Keratinocyte (primary cell): ENCODE data around the gene CCNT1. TPM values are rescaled to one million over a fixed set of nuclear protein-coding genes. Genes with fewer than 3 reads are reported as not detected.

Experiments
- DNase-seq: peaks from one replicate; pipeline ENCODE4 v3.0.0-alpha.2; 2011; ENCODE audit warnings: low read depth, missing footprints, low spot score
- FAIRE-seq: peaks from 2 replicates; lab custom pipeline; 2011; peaks lifted over from hg19 to GRCh38; lab: Jason Lieb, UNC
- H2AFZ ChIP-seq: 2 replicates; pipeline ENCODE4 v1.6.0; 2012; ENCODE audit warnings: low read length, control low read depth, inconsistent platforms; ENCODE audit not compliant: control insufficient read depth
- H3K27ac ChIP-seq: 2 replicates; pipeline ENCODE4 v1.5.1; 2011; ENCODE audit warnings: low read length; ENCODE audit not compliant: control insufficient read depth, insufficient read depth
- H3K27me3 ChIP-seq: 3 replicates; pipeline ENCODE4 v1.6.0; 2011; ENCODE audit warnings: low read length; ENCODE audit not compliant: control insufficient read depth, insufficient read depth; ENCODE audit errors: extremely low read depth
- H3K36me3 ChIP-seq, 2 experiments: 2 replicates in 1 of 2; 3 replicates in 1 of 2; pipeline ENCODE4 v1.5.1; 2011; ENCODE audit warnings: low read length in 2 of 2, mild to moderate bottlenecking in 1 of 2; ENCODE audit not compliant: control insufficient read depth in 2 of 2, insufficient read depth in 2 of 2; ENCODE audit errors: extremely low read depth in 1 of 2
- H3K4me1 ChIP-seq: 3 replicates; pipeline ENCODE4 v1.5.1; 2011; ENCODE audit warnings: low read length; ENCODE audit not compliant: control insufficient read depth, insufficient read depth; ENCODE audit errors: extremely low read depth
- H3K4me2 ChIP-seq: 3 replicates; pipeline ENCODE4 v1.6.0; 2011; ENCODE audit warnings: low read depth, low read length; ENCODE audit not compliant: control insufficient read depth, insufficient read depth; ENCODE audit errors: extremely low read depth
- H3K4me3 ChIP-seq, 3 experiments: fragments of 200-600 bp in 1 of 3; sonication (generic) in 1 of 3; 2 replicates in 2 of 3; 3 replicates in 1 of 3; pipeline ENCODE4 v1.5.1; 2011 to 2016; ENCODE audit warnings: low read length in 3 of 3, mild to moderate bottlenecking in 3 of 3, control low read depth in 2 of 3, inconsistent platforms in 1 of 3, low read depth in 1 of 3, mixed read lengths in 1 of 3, mixed run types in 1 of 3, moderate library complexity in 1 of 3; ENCODE audit not compliant: control insufficient read depth in 2 of 3, insufficient read depth in 2 of 3; ENCODE audit errors: extremely low read depth in 1 of 3
- H3K79me2 ChIP-seq: 2 replicates; pipeline ENCODE4 v1.6.0; 2012; ENCODE audit warnings: low read length; ENCODE audit not compliant: control insufficient read depth, insufficient read depth
- H3K9ac ChIP-seq: 3 replicates; pipeline ENCODE4 v1.6.0; 2011; ENCODE audit warnings: low read length; ENCODE audit not compliant: control insufficient read depth, insufficient read depth; ENCODE audit errors: extremely low read depth
- H3K9me1 ChIP-seq: 3 replicates; pipeline ENCODE4 v1.6.0; 2011; ENCODE audit warnings: low read length; ENCODE audit not compliant: control insufficient read depth, insufficient read depth; ENCODE audit errors: extremely low read depth
- H3K9me3 ChIP-seq: 2 replicates; pipeline ENCODE4 v1.5.1; 2012; ENCODE audit warnings: low read depth, low read length; ENCODE audit not compliant: control insufficient read depth
- H4K20me1 ChIP-seq: 3 replicates; pipeline ENCODE4 v1.6.0; 2011; ENCODE audit warnings: low read length; ENCODE audit not compliant: control insufficient read depth, insufficient read depth; ENCODE audit errors: extremely low read depth
- CTCF ChIP-seq, 3 experiments: IDR thresholded peaks in 1 of 3; conservative IDR thresholded peaks in 1 of 3; optimal IDR thresholded peaks in 1 of 3; 2 replicates in 2 of 3; 3 replicates in 1 of 3; pipeline versions ENCODE3 to v1.5.1; 2011; ENCODE audit warnings: low read length in 3 of 3, mild to moderate bottlenecking in 3 of 3, moderate library complexity in 2 of 3, control low read depth in 1 of 3, inconsistent platforms in 1 of 3; ENCODE audit not compliant: insufficient read depth in 2 of 3; ENCODE audit errors: extremely low read depth in 1 of 3
- EZH2 ChIP-seq: IDR thresholded peaks from one replicate; pipeline ENCODE4 v1.6.1; 2012; ENCODE audit warnings: inconsistent platforms, mild to moderate bottlenecking, low read length, moderate library complexity
- dilution Hi-C: fragments of 300-500 bp; cut with MboI; formaldehyde crosslinking; loops from one replicate; pipeline ENCODE4 v1.7.0; 2020; ENCODE audit warnings: low sequenced_read_pairs; ENCODE audit not compliant: extremely low pct_ligation_motif_present
- polyA plus RNA-seq, 5 experiments: library from polyadenylated mRNA; depleted of rRNA in 3 of 5; stranded (reverse) in 3 of 5; stranded (forward) in 1 of 5; unstranded in 1 of 5; fragments of >200 nt; gene quantifications; 1 replicate in 1 of 5; 2 replicates in 3 of 5; 3 replicates in 1 of 5; pipeline versions ENCODE4 v1.2.1 to v1.2.3, GENCODE V29; 2011 to 2012; ENCODE audit warnings: missing spikeins in 2 of 5, low read depth in 1 of 5, low replicate concordance in 1 of 5

Gene CCNT1
- polyA plus RNA-seq, 1 donor (not counting 4 experiments of a cell fraction or from before 2014, with no cell fraction given) = 23.4 TPM

- DNase-seq (no peak), FAIRE-seq (no peak)
- no peaks in the 10 kb centered on the region for H3K9me3 ChIP-seq
- dilution Hi-C loops = no loop called here
- no peaks in the 10 kb centered on the region for H3K27me3 ChIP-seq
- peaks cover 42% of the 10 kb centered on the region for H3K79me2 ChIP-seq
- H3K9me1 ChIP-seq = no peaks in the 10 kb centered on the region
- TF ChIP-seq EZH2 (no peak), CTCF (optimal IDR thresholded peaks at IDR 0.05 in 1 of 3, IDR thresholded peaks at IDR 0.05 in 1 of 3, conservative IDR thresholded peaks at IDR 0.05 in 1 of 3; ENCODE audit: extremely low read depth in 1 of 3, insufficient read depth in 2 of 3, low read length in 3 of 3) (no peak)
- peak overlapping the region; percentile 98 for H3K27ac ChIP-seq
- peak overlapping the region; percentile 97 for H3K9ac ChIP-seq
- H3K36me3 ChIP-seq = peaks cover 2 to 14% of the 10 kb centered on the region in 2 experiments
- H3K4me2 ChIP-seq = peak overlapping the region; percentile 72
- H3K4me3 ChIP-seq = peak overlapping the region; percentile 41 to 100 (median 57)
- H2AFZ ChIP-seq = peak overlapping the region; percentile 9
- H3K4me1 ChIP-seq = peaks cover 16% of the 10 kb centered on the region
- H4K20me1 ChIP-seq = no peaks in the 10 kb centered on the region
These were observed 767 bp upstream of the CCNT1 start for GRCh38 chr12:48717252-48717695.

- H3K9me3 ChIP-seq = no peaks in the 10 kb centered on the region
- peak overlapping the region; percentile 96 for H2AFZ ChIP-seq
- FAIRE-seq = no peak
- no peak for DNase-seq
- H3K27me3 ChIP-seq = no peaks in the 10 kb centered on the region
- H3K79me2 ChIP-seq = peaks cover 50% of the 10 kb centered on the region
- H4K20me1 ChIP-seq = no peaks in the 10 kb centered on the region
- H3K4me1 ChIP-seq = peaks cover 16% of the 10 kb centered on the region
- peak overlapping the region; percentile 98 for H3K27ac ChIP-seq
- dilution Hi-C loops = no loop called here
- peak overlapping the region; percentile 96 for H3K4me2 ChIP-seq
- TF ChIP-seq CTCF (optimal IDR thresholded peaks at IDR 0.05 in 1 of 3, IDR thresholded peaks at IDR 0.05 in 1 of 3, conservative IDR thresholded peaks at IDR 0.05 in 1 of 3; ENCODE audit: extremely low read depth in 1 of 3, insufficient read depth in 2 of 3, low read length in 3 of 3) (no peak), EZH2 (no peak)
- no peaks in the 10 kb centered on the region for H3K9me1 ChIP-seq
- peak overlapping the region; percentile 57 to 100 (median 85) for H3K4me3 ChIP-seq
- peaks cover 6 to 19% of the 10 kb centered on the region in 2 experiments for H3K36me3 ChIP-seq
- H3K9ac ChIP-seq = peak overlapping the region; percentile 97
These were observed 377 bp downstream of the CCNT1 start for GRCh38 chr12:48716168-48716492.
